PFSK-1 (cell line): ENCODE measurements around the gene FAH.

Experiments
- FOXP2 ChIP-seq: optimal IDR thresholded peaks from 2 replicates; pipeline ENCODE3; 2011; ENCODE audit warnings: borderline replicate concordance, control low read depth, inconsistent platforms; ENCODE audit not compliant: insufficient read depth; ENCODE audit errors: extremely low read length, extremely low read depth
- POLR2AphosphoS5 ChIP-seq: IDR thresholded peaks from 2 replicates; pipeline ENCODE4 v1.6.1; 2012; ENCODE audit warnings: low read depth, mild to moderate bottlenecking, control low read depth, low read length, moderate library complexity
- SIN3A ChIP-seq: IDR thresholded peaks from 2 replicates; pipeline ENCODE4 v1.6.1; 2012; ENCODE audit warnings: mild to moderate bottlenecking, low read length, moderate library complexity, borderline replicate concordance; ENCODE audit not compliant: insufficient read depth
- TAF1 ChIP-seq: IDR thresholded peaks from 2 replicates; pipeline ENCODE4 v1.6.1; 2012; ENCODE audit warnings: low read length, control low read depth, borderline replicate concordance; ENCODE audit not compliant: insufficient read depth
- TF ChIP-seq, protein P1 (sequence below), 2 experiments: IDR thresholded peaks; 2 replicates each; pipeline versions ENCODE4 v1.6.1 to v1.8.0; 2011 to 2012; ENCODE audit warnings: low read depth in 2 of 2, low read length in 2 of 2, control low read depth in 1 of 2, inconsistent platforms in 1 of 2, mild to moderate bottlenecking in 1 of 2, moderate library complexity in 1 of 2; ENCODE audit not compliant: insufficient read depth in 1 of 2

DNA sequence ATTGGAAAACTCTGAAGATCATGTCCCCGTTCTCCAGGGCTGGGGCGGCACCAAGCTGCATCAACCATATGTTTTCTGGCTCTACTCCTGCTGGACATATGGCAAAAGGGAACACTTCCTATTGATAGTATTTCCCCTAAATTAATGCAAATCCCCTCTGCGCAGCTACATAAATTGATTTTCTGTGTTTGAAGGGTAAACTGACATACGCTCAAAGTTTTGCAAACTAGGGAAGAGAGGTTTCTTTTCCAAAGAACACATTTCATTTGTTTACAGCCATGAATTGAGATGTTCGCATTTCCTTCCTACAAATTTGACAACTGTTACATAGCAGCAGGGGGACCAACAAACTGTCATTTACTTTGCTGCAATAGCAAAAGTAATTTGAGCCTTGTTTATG lies 63.3 kb downstream of the FAH start:
- no peak for TF ChIP-seq POLR2AphosphoS5
- no peak for TF ChIP-seq SIN3A
- no peak for TF ChIP-seq FOXP2
- TF ChIP-seq TAF1: no peak
- TF ChIP-seq, protein P1, sequence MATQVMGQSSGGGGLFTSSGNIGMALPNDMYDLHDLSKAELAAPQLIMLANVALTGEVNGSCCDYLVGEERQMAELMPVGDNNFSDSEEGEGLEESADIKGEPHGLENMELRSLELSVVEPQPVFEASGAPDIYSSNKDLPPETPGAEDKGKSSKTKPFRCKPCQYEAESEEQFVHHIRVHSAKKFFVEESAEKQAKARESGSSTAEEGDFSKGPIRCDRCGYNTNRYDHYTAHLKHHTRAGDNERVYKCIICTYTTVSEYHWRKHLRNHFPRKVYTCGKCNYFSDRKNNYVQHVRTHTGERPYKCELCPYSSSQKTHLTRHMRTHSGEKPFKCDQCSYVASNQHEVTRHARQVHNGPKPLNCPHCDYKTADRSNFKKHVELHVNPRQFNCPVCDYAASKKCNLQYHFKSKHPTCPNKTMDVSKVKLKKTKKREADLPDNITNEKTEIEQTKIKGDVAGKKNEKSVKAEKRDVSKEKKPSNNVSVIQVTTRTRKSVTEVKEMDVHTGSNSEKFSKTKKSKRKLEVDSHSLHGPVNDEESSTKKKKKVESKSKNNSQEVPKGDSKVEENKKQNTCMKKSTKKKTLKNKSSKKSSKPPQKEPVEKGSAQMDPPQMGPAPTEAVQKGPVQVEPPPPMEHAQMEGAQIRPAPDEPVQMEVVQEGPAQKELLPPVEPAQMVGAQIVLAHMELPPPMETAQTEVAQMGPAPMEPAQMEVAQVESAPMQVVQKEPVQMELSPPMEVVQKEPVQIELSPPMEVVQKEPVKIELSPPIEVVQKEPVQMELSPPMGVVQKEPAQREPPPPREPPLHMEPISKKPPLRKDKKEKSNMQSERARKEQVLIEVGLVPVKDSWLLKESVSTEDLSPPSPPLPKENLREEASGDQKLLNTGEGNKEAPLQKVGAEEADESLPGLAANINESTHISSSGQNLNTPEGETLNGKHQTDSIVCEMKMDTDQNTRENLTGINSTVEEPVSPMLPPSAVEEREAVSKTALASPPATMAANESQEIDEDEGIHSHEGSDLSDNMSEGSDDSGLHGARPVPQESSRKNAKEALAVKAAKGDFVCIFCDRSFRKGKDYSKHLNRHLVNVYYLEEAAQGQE (IDR thresholded peaks at IDR 0.05; ENCODE audit: insufficient read depth in 1 of 2, low read depth in 2 of 2, low read length in 2 of 2): no peak
